ENCODE data around the gene SSMEM1. TPM values are rescaled to one million over a fixed set of nuclear protein-coding genes. Genes with fewer than 3 reads are reported as not detected.

SSMEM1 gene
- total and polyA plus RNA-seq, 10 donors: not detected

DNA sequence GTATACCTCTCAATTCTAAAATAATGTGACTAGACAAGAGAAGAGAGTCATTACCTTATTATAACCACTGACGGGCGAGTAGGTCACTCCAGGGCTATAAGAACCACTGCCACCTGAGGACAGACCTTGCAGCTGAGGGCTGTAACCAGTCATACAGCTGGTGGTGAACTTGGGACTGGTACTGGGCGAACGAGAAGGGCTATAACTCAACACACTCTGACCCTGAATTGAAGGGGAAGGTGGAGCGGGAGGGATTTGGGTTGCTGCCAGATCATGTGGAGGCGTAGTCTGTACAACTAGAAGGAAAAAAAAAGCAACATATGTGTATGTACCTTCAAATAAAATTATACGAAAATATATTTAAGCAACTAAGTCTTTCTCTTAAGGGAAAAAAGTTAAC is 5.9 kb upstream of the SSMEM1 start:
- DNase-seq: no peak
- Histone ChIP-seq H3K4me3 (no peak overlapping the region), H3K9me3 (no peaks in the 10 kb centered on the region), H3K4me1 (peaks cover 0 to 45% (median 17%) of the 10 kb centered on the region in 6 donors), H3K27me3 (replicated peaks in 1 of 7) (no peaks in the 10 kb centered on the region), H3K27ac (no peak overlapping the region), H3K36me3 (peaks cover 0 to 72% (median 45%) of the 10 kb centered on the region in 6 donors)
- intact Hi-C loops (cut with DNase I; ENCODE audit: low total_unique reads): no loop called here
- 79 to 88% (median 84%) methylated on average over 7 of the region's 7 CpGs for WGBS, 5 donors
- TF ChIP-seq POLR2AphosphoS5 (IDR thresholded peaks at IDR 0.05) (no peak), POLR2A (IDR thresholded peaks at IDR 0.05) (no peak)
- TF ChIP-seq, protein P1, sequence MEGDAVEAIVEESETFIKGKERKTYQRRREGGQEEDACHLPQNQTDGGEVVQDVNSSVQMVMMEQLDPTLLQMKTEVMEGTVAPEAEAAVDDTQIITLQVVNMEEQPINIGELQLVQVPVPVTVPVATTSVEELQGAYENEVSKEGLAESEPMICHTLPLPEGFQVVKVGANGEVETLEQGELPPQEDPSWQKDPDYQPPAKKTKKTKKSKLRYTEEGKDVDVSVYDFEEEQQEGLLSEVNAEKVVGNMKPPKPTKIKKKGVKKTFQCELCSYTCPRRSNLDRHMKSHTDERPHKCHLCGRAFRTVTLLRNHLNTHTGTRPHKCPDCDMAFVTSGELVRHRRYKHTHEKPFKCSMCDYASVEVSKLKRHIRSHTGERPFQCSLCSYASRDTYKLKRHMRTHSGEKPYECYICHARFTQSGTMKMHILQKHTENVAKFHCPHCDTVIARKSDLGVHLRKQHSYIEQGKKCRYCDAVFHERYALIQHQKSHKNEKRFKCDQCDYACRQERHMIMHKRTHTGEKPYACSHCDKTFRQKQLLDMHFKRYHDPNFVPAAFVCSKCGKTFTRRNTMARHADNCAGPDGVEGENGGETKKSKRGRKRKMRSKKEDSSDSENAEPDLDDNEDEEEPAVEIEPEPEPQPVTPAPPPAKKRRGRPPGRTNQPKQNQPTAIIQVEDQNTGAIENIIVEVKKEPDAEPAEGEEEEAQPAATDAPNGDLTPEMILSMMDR (IDR thresholded peaks at IDR 0.05 in 8 of 11, conservative IDR thresholded peaks at IDR 0.05 in 3 of 11): no peak

DNA sequence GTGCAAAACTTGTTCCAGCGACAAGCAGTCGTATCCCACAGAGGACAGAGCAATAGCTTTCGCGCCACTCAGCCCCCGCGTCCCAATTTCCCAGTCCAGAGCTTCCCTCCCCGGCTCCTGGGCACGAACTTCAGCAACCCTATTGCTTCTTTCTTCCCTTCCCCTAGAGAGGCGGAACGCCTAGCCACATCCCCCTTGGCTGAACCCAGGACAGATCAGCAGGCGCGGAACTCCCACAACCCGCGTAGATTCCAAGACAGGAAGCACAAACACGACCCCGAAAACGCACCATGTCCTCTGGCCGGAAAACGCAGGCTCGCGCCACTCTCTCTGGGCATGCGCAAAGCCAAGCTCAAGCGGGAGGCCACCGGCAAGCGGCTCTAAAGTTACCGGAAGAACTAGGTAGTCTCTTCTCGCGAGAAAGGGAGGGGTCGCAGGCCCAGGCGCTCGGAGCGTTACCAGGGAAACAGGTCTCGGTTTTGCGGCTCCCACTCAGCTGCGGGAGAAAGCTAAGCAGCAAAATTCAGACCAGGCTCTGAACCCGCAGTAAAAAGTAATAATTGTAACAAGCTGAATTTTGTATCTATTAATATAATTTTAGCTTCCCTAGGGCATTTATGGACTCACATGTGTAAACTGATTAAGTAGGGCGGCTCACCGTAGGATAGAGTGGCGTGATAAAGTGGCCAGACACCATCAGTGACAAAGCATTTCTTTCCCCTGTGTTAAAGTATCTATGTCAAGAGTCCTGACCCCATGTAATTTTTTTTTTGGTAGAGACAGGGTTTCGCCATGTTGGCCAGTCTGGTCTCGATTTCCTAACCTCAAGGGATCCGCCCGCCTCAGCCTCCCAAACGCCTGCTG is 2.3 kb upstream of the SSMEM1 start, which contains the start of gene TMEM209:
Gene TMEM209 (minus strand): TSS at position 323 of the 864 bp plus-strand sequence. CDS start 31 bp downstream, at position 292.
- TF ChIP-seq POLR2A (IDR thresholded peaks at IDR 0.05) (peak in 2 of 3 donors; percentile 52 to 61), POLR2AphosphoS5 (IDR thresholded peaks at IDR 0.05) (peak; percentile 95 to 98 (median 97))
- TF ChIP-seq, protein P1 (IDR thresholded peaks at IDR 0.05 in 8 of 11, conservative IDR thresholded peaks at IDR 0.05 in 3 of 11): peak in 5 of 11 experiments; percentile 14 to 38 (median 27)
- peaks cover 0 to 38% (median 17%) of the 10 kb centered on the region in 6 donors for H3K4me1 ChIP-seq
- H3K27ac ChIP-seq: peak within 1 kb of the TSS; percentile 80 to 96 (median 90)
- DNase-seq: peak; percentile 97
- H3K9me3 ChIP-seq: no peaks in the 10 kb centered on the region
- 10 to 12% (median 11%) methylated on average over 44 of the region's 44 CpGs for WGBS, 5 donors
- intact Hi-C loops (cut with DNase I; ENCODE audit: low total_unique reads): no loop called here
- H3K36me3 ChIP-seq: peaks cover 0 to 37% (median 29%) of the 10 kb centered on the region in 6 donors
- H3K27me3 ChIP-seq (replicated peaks in 1 of 7): no peaks in the 10 kb centered on the region
- H3K4me3 ChIP-seq: peak within 1 kb of the TSS; percentile 58 to 91 (median 62)

DNA sequence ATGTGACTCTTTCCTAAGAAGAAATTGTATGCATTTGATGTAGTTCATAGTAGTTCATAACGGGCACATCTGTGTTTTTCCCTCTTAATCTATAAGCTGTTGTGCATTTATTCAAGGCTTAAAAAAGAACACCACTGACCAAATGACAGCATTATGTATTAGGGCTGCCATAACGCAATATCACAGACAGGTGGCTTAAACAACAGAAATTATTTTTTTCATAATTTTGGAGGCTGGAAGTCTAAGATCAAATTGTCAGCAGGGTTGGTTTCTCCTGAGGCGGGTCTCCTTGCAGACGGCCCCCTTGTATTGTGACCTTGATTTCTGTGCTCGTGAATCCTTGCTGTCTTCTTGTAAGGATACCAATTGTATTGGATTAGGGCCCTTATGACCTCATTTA is 627 bp upstream of the SSMEM1 start:
- Histone ChIP-seq H3K36me3 (peaks cover 0 to 20% (median 13%) of the 10 kb centered on the region in 6 donors), H3K27ac (no peak overlapping the region), H3K4me1 (peaks cover 0 to 29% (median 17%) of the 10 kb centered on the region in 6 donors), H3K9me3 (no peaks in the 10 kb centered on the region), H3K27me3 (replicated peaks in 1 of 7) (peaks cover 0 to 3% (median 0%) of the 10 kb centered on the region in 7 donors), H3K4me3 (no peak overlapping the region)
- no peak for DNase-seq
- TF ChIP-seq POLR2AphosphoS5 (IDR thresholded peaks at IDR 0.05) (no peak), POLR2A (IDR thresholded peaks at IDR 0.05) (no peak)
- TF ChIP-seq, protein P1 (IDR thresholded peaks at IDR 0.05 in 8 of 11, conservative IDR thresholded peaks at IDR 0.05 in 3 of 11): no peak
- WGBS, 5 donors: 85 to 93% (median 89%) methylated on average over 5 of the region's 5 CpGs
- intact Hi-C loops (cut with DNase I; ENCODE audit: low total_unique reads): no loop called here

DNA sequence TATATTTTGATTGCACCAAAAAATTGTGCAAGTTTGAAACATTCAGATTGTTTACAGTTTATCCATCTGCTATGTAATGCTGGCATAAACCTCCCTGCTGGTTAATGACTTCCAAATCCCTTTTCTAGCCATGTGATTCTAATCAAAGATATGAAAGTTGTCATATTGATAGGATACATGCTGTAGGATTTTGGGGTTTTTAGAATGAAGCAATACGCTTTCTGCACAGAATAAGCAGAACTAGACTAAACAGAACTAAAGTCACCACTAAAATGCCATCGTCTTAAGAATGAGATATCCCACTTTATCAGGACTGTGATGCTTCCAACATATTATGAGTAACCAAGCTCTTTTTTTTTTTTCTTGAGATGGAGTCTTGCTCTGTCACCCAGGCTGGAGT is 856 bp downstream of the SSMEM1 start:
- H3K4me3 ChIP-seq: no peak overlapping the region
- intact Hi-C loops (cut with DNase I; ENCODE audit: low total_unique reads): no loop called here
- no peaks in the 10 kb centered on the region for H3K9me3 ChIP-seq
- TF ChIP-seq POLR2A (IDR thresholded peaks at IDR 0.05): no peak
- TF ChIP-seq, protein P1 (IDR thresholded peaks at IDR 0.05 in 8 of 11, conservative IDR thresholded peaks at IDR 0.05 in 3 of 11): no peak
- TF ChIP-seq POLR2AphosphoS5 (IDR thresholded peaks at IDR 0.05): no peak
- no peak overlapping the region for H3K27ac ChIP-seq
- H3K36me3 ChIP-seq: peaks cover 0 to 5% (median 0%) of the 10 kb centered on the region in 6 donors
- 85 to 90% (median 88%) methylated on average over 2 of the region's 2 CpGs for WGBS, 5 donors
- H3K27me3 ChIP-seq (replicated peaks in 1 of 7): peaks cover 0 to 3% (median 0%) of the 10 kb centered on the region in 7 donors
- H3K4me1 ChIP-seq: peaks cover 0 to 22% (median 14%) of the 10 kb centered on the region in 6 donors
- no peak for DNase-seq

Data from spleen (tissue), 11 donors.